ENCODE data around the gene CMIP. TPM values are rescaled to one million over a fixed set of nuclear protein-coding genes. Genes with fewer than 3 reads are reported as not detected.

Gene CMIP
- polyA plus RNA-seq, 1 of the 3 experiments (the other 2 are of a cell fraction), result 5.4 TPM

DNA sequence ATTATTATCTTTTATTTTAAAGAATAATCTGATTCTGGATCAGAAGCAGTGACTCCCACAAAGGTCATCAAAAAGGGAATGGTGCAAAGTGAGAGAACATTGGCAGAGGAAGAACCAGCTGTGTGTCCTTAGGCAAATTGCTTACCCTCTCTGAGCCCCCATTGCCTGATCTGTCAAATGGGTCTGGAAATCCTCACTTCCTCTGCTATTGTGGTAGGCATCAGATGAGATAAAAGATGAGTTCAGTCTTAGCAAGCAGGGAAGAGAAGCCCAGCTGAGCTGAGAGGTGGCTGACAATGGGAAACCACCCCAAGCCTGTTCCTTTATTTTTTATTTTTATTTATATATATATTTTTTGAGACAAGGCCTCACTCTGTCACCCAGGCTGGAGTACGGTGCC lies 310.2 kb downstream of the CMIP start:
- Histone ChIP-seq H3K27ac (ENCODE audit: low read depth in 2 of 2, low read length in 1 of 2) (no peak overlapping the region), H3K4me3 (ENCODE audit: low read depth in 2 of 2, low read length in 1 of 2) (no peak overlapping the region), H3K9ac (no peak overlapping the region), H3K36me3 (replicated peaks in 1 of 2; ENCODE audit: control insufficient read depth in 1 of 2, insufficient read depth in 2 of 2, low read length in 1 of 2) (no peaks in the 10 kb centered on the region), H3K9me2 (no peaks in the 10 kb centered on the region), H3F3A (replicated peaks; ENCODE audit: insufficient read depth) (no peaks in the 10 kb centered on the region), H3K9me3 (no peaks in the 10 kb centered on the region), H3K27me3 (ENCODE audit: insufficient read depth) (no peaks in the 10 kb centered on the region), H3K79me2 (ENCODE audit: insufficient read depth) (no peaks in the 10 kb centered on the region), H4K20me1 (ENCODE audit: insufficient read depth) (no peaks in the 10 kb centered on the region), H2AFZ (ENCODE audit: low read depth) (no peak overlapping the region), H3K4me1 (ENCODE audit: control insufficient read depth in 1 of 2, insufficient read depth in 2 of 2, low read depth in 1 of 2, low read length in 1 of 2) (no peaks in the 10 kb centered on the region), H3K4me2 (no peak overlapping the region)
- POLR2A ChIA-PET, result no interaction called here
- CTCF ChIA-PET, result no interaction called here
- WGBS (ENCODE audit: low lambda C conversion rate), result 95% methylated on average over 1 of the region's 1 CpG
- DNase-seq, result no peak
- TF ChIP-seq TAF1 (IDR thresholded peaks at IDR 0.05; ENCODE audit: borderline replicate concordance, low read depth, low read length) (no peak), JUND (IDR thresholded peaks at IDR 0.05) (no peak), SMC3 (IDR thresholded peaks at IDR 0.05; ENCODE audit: low read depth, low read length) (no peak), NFIC (IDR thresholded peaks at IDR 0.05; ENCODE audit: borderline replicate concordance) (no peak)
- TF ChIP-seq, protein P1, sequence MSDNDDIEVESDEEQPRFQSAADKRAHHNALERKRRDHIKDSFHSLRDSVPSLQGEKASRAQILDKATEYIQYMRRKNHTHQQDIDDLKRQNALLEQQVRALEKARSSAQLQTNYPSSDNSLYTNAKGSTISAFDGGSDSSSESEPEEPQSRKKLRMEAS (IDR thresholded peaks at IDR 0.05; ENCODE audit: low read depth), result no peak
- TF ChIP-seq, protein P2, sequence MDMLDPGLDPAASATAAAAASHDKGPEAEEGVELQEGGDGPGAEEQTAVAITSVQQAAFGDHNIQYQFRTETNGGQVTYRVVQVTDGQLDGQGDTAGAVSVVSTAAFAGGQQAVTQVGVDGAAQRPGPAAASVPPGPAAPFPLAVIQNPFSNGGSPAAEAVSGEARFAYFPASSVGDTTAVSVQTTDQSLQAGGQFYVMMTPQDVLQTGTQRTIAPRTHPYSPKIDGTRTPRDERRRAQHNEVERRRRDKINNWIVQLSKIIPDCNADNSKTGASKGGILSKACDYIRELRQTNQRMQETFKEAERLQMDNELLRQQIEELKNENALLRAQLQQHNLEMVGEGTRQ (IDR thresholded peaks at IDR 0.05; ENCODE audit: borderline replicate concordance, low read depth, low read length), result no peak
- TF ChIP-seq, protein P3, sequence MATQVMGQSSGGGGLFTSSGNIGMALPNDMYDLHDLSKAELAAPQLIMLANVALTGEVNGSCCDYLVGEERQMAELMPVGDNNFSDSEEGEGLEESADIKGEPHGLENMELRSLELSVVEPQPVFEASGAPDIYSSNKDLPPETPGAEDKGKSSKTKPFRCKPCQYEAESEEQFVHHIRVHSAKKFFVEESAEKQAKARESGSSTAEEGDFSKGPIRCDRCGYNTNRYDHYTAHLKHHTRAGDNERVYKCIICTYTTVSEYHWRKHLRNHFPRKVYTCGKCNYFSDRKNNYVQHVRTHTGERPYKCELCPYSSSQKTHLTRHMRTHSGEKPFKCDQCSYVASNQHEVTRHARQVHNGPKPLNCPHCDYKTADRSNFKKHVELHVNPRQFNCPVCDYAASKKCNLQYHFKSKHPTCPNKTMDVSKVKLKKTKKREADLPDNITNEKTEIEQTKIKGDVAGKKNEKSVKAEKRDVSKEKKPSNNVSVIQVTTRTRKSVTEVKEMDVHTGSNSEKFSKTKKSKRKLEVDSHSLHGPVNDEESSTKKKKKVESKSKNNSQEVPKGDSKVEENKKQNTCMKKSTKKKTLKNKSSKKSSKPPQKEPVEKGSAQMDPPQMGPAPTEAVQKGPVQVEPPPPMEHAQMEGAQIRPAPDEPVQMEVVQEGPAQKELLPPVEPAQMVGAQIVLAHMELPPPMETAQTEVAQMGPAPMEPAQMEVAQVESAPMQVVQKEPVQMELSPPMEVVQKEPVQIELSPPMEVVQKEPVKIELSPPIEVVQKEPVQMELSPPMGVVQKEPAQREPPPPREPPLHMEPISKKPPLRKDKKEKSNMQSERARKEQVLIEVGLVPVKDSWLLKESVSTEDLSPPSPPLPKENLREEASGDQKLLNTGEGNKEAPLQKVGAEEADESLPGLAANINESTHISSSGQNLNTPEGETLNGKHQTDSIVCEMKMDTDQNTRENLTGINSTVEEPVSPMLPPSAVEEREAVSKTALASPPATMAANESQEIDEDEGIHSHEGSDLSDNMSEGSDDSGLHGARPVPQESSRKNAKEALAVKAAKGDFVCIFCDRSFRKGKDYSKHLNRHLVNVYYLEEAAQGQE (IDR thresholded peaks at IDR 0.05; ENCODE audit: low read depth, low read length), result no peak

DNA sequence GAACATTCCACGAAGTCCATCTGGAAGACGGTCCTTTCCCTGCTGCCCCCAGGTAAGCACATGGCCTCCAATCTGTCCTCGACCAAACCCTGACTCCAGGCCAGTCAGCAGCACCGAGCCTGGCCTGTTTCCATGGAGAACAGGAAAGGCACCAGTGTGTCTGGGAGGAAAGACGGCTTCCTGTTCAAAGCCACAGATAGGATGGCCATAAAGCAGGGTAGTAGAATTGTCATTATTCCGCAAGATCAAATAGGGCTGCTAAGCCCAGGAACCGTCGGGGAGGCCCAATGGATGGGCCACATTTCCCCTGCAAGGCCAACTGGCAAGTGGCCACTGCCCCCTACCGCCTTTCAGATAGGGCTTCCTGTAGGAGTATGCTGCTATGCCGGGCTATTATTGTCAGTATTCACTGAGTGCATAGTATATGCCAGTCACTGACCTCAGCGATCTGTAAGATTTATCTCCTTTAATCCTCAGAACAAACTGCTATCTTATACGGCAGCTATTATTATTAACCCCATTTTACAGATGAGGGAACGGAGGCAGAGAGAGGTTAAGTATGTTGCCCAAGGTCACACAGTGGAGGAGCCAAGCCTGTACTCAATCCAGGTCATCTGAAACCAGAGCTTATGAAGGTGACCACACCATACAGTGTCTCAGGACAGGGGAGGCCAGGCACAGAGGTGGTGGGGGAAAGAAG lies 311.5 kb downstream of the CMIP start:
- no peaks in the 10 kb centered on the region for H3K9me3 ChIP-seq
- no peak overlapping the region for H3K27ac ChIP-seq (ENCODE audit: low read depth in 2 of 2, low read length in 1 of 2)
- ChIA-PET CTCF (interaction anchor here (0.6 kb wide), 1 partner anchor 113 kb away, joined by 3 read pairs; no protein-coding TSS in a partner anchor), POLR2A (no interaction called here)
- H2AFZ ChIP-seq (ENCODE audit: low read depth), result no peak overlapping the region
- no peak overlapping the region for H3K4me2 ChIP-seq
- no peak for DNase-seq
- WGBS (ENCODE audit: low lambda C conversion rate), result 77% methylated on average over 13 of the region's 13 CpGs
- no peaks in the 10 kb centered on the region for H3K27me3 ChIP-seq (ENCODE audit: insufficient read depth)
- no peaks in the 10 kb centered on the region for H3K79me2 ChIP-seq (ENCODE audit: insufficient read depth)
- no peaks in the 10 kb centered on the region for H3K4me1 ChIP-seq (ENCODE audit: control insufficient read depth in 1 of 2, insufficient read depth in 2 of 2, low read depth in 1 of 2, low read length in 1 of 2)
- H3K9me2 ChIP-seq, result no peaks in the 10 kb centered on the region
- no peak overlapping the region for H3K9ac ChIP-seq
- TF ChIP-seq, protein P4, sequence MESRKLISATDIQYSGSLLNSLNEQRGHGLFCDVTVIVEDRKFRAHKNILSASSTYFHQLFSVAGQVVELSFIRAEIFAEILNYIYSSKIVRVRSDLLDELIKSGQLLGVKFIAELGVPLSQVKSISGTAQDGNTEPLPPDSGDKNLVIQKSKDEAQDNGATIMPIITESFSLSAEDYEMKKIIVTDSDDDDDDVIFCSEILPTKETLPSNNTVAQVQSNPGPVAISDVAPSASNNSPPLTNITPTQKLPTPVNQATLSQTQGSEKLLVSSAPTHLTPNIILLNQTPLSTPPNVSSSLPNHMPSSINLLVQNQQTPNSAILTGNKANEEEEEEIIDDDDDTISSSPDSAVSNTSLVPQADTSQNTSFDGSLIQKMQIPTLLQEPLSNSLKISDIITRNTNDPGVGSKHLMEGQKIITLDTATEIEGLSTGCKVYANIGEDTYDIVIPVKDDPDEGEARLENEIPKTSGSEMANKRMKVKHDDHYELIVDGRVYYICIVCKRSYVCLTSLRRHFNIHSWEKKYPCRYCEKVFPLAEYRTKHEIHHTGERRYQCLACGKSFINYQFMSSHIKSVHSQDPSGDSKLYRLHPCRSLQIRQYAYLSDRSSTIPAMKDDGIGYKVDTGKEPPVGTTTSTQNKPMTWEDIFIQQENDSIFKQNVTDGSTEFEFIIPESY (IDR thresholded peaks at IDR 0.05; ENCODE audit: borderline replicate concordance, low read depth), result no peak
- H4K20me1 ChIP-seq (ENCODE audit: insufficient read depth), result no peaks in the 10 kb centered on the region
- H3F3A ChIP-seq (replicated peaks; ENCODE audit: insufficient read depth), result no peaks in the 10 kb centered on the region
- H3K4me3 ChIP-seq (ENCODE audit: low read depth in 2 of 2, low read length in 1 of 2), result no peak overlapping the region
- no peaks in the 10 kb centered on the region for H3K36me3 ChIP-seq (replicated peaks in 1 of 2; ENCODE audit: control insufficient read depth in 1 of 2, insufficient read depth in 2 of 2, low read length in 1 of 2)

Measured in SK-N-SH (cell line).